T-helper 1 cell treated with Interleukin-12 subunit alpha and Interleukin-12 subunit beta and Interleukin-4 antibody, amounts not matched to agents 30 ng/mL and 1 ng/mL, for 36 hours (primary cell): ENCODE results near the gene SPNS1. TPM values are rescaled to one million over a fixed set of nuclear protein-coding genes. Genes with fewer than 3 reads are reported as not detected.

Source experiments
- intact Hi-C: fragments of 100-400 bp; cut with micrococcal nuclease; formaldehyde crosslinking; loops from one replicate; pipeline ENCODE4 v1.15.1; 2024
- total RNA-seq: library from RNA; stranded (reverse); gene quantifications from 2 replicates; pipeline ENCODE4 v1.2.3, GENCODE V29; 2022

SPNS1 gene
- total RNA-seq, 1 donor from 2014 or later, result 32.1 TPM

- intact Hi-C loops, result no loop called here
Measured at GRCh38 chr16:29022196-29022595, 47.6 kb downstream of the SPNS1 start.

- intact Hi-C loops, result no loop called here
Measured at GRCh38 chr16:29023279-29024277, 49.0 kb downstream of the SPNS1 start.

- intact Hi-C loops, result no loop called here
Measured at GRCh38 chr16:29024278-29024677, 49.7 kb downstream of the SPNS1 start.

DNA sequence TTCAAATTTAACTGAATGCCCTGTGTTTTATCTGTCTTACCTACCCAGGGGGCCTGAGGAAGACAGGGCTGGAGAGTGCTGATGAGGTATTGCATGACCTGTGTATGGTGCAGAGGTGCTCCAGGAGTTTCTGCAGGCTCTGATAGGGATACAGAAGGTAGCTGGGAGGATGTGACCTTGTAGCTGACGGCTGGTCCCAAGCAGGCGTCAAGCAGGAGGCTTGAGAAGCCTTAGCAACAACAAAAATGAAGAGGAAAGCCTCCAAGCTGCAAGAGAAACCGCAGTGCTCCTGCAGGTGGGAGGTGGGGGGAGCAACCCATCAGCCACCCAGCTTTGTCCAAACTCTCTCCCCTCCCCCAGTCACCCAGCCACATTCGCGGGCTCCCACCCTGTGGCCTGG, 50.6 kb downstream of the SPNS1 start:
- intact Hi-C loops, result no loop called here

DNA sequence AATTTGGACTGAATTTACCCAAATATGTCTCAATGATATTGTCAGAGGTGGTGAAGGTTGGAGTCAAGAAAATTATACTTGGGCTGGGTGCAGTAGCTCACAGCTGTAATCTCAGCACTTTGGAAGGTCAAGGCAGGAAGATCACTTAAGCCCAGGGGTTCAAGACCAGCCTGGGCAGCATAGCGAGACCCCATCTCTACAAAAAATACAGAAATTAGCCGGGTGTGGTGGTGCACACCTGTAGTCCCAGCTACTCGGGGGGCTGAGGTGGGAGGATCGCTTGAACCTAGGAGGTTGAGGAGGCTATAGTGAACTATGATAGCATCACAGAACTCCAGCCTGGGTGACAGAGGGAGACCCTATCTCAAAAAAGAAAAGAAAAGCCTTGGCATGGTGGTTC, 51.2 kb downstream of the SPNS1 start:
- intact Hi-C loops, result no loop called here

GRCh38 chr16:29028457-29029167, 54.0 kb downstream of the SPNS1 start:
- intact Hi-C loops, result no loop called here

- intact Hi-C loops, result no loop called here
Measured at GRCh38 chr16:29029168-29029994, 54.8 kb downstream of the SPNS1 start.

DNA sequence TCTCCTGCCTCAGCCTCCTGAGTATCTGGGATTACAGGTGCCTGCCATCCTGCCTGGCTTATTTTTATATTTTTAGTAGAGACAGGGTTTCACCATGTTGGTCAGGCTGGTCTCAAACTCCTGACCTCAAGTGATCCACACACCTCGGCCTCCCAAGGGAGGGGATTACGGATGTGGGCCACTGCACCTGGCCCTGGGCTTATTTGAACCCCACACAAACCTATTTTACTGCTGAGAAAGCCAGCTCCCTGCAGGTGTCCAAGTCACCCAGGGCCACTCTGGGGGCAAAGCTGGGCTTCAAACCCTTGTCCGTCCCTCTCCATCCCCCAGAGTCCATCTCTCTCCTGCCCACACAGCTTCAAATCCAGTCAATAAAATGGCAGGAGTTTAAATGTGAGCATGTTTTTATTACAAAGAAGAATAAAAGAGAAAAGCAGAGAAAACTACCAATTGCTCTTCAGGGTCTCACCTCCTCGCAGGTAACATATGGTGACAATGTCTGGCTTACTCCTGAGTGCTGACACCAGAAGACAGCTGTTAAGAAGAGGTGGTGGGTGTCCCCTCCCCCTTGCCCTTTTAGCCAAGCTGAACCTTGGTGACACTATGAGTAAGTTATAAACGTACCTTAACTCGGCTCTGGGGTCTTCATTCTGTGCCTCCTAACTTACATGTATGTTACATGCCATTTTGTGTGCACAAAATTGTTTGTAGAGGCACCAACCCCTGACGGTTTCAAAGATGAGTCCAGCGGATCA, 55.7 kb downstream of the SPNS1 start:
- intact Hi-C loops, result no loop called here

Other genes with a start within 250 kb of the SPNS1 start
- gene NPIPB9, start 223.0 kb upstream of the SPNS1 start, total RNA-seq, result 5.2 and 5.4 TPM in 2 replicates
- gene ATXN2L, start 151.8 kb upstream of the SPNS1 start, total RNA-seq, result 288 and 313 TPM in 2 replicates
- 137 and 142 TPM in 2 replicates for gene TUFM, start 128.4 kb upstream of the SPNS1 start, total RNA-seq
- gene SH2B1, start 110.9 kb upstream of the SPNS1 start, total RNA-seq, result 55.0 and 61.0 TPM in 2 replicates
- gene ATP2A1, start 96.3 kb upstream of the SPNS1 start, total RNA-seq, result 1.3 and 1.4 TPM in 2 replicates
- 23.9 and 24.9 TPM in 2 replicates for gene RABEP2, start 49.5 kb upstream of the SPNS1 start, total RNA-seq
- gene CD19, start 42.8 kb upstream of the SPNS1 start, total RNA-seq, result not detected in 2 replicates
- gene NFATC2IP, start 23.8 kb upstream of the SPNS1 start, total RNA-seq, result 122 and 130 TPM in 2 replicates
- gene LAT, start 10.3 kb downstream of the SPNS1 start, total RNA-seq, result 359 and 362 TPM in 2 replicates